MM.1S (cell line): ENCODE data around the gene ECE1.

Experiments
- DNase-seq: peaks from one replicate; pipeline ENCODE4 v3.0.0-alpha.2; 2015
- H2AFZ ChIP-seq: fragments of 300-600 bp; sonication (generic); 2 replicates; pipeline ENCODE4 v1.6.0; 2016; ENCODE audit warnings: antibody characterized with exemption, low read length
- H3F3A ChIP-seq: fragments of 300-600 bp; sonication (generic); 2 replicates; pipeline ENCODE4 v1.6.1; 2016; ENCODE audit warnings: mild to moderate bottlenecking, antibody characterized with exemption, low read length, moderate library complexity, mixed read lengths; ENCODE audit not compliant: insufficient read depth
- H3K27ac ChIP-seq: fragments of 300-600 bp; sonication (generic); 2 replicates; pipeline ENCODE4 v1.5.1; 2016; ENCODE audit warnings: mild to moderate bottlenecking, low read length
- H3K27me3 ChIP-seq: fragments of 300-600 bp; sonication (generic); replicated peaks from 2 replicates; pipeline ENCODE4 v1.6.0; 2016; ENCODE audit warnings: low read length; ENCODE audit not compliant: insufficient read depth
- H3K36me3 ChIP-seq: fragments of 300-600 bp; sonication (generic); replicated peaks from 2 replicates; pipeline ENCODE4 v1.6.1; 2016; ENCODE audit warnings: mild to moderate bottlenecking, low read length, mixed read lengths; ENCODE audit not compliant: insufficient read depth
- H3K4me1 ChIP-seq: fragments of 300-600 bp; sonication (generic); 2 replicates; pipeline ENCODE4 v1.6.1; 2016; ENCODE audit warnings: low read length, mixed read lengths
- H3K4me2 ChIP-seq: fragments of 300-600 bp; sonication (generic); 2 replicates; pipeline ENCODE4 v1.6.0; 2016; ENCODE audit warnings: low read depth, low read length
- H3K4me3 ChIP-seq: fragments of 300-600 bp; sonication (generic); 2 replicates; pipeline ENCODE4 v1.5.1; 2016; ENCODE audit warnings: low read length, mixed read lengths
- H3K79me2 ChIP-seq: fragments of 300-600 bp; sonication (generic); 2 replicates; pipeline ENCODE4 v1.6.1; 2016; ENCODE audit warnings: mixed run types, low read length, mixed read lengths
- H3K9ac ChIP-seq: fragments of 300-600 bp; sonication (generic); 2 replicates; pipeline ENCODE4 v1.6.1; 2016; ENCODE audit warnings: low read length, mixed read lengths
- H3K9me2 ChIP-seq: fragments of 300-600 bp; sonication (generic); replicated peaks from 2 replicates; pipeline ENCODE4 v1.6.1; 2016; ENCODE audit warnings: mild to moderate bottlenecking, low read length, mixed read lengths; ENCODE audit not compliant: insufficient read depth
- H3K9me3 ChIP-seq: fragments of 300-600 bp; sonication (generic); replicated peaks from 2 replicates; pipeline ENCODE4 v1.6.1; 2016; ENCODE audit warnings: mild to moderate bottlenecking, low read length, mixed read lengths; ENCODE audit not compliant: insufficient read depth
- H4K20me1 ChIP-seq: fragments of 300-600 bp; sonication (generic); 2 replicates; pipeline ENCODE4 v1.6.1; 2016; ENCODE audit warnings: mild to moderate bottlenecking, low read length, moderate library complexity, mixed read lengths; ENCODE audit not compliant: insufficient read depth
- CTCF ChIP-seq: fragments of 300-600 bp; sonication (generic); IDR thresholded peaks from 2 replicates; pipeline ENCODE4 v1.5.1; 2016; ENCODE audit warnings: antibody characterized with exemption, low read length, mixed read lengths
- EZH2 ChIP-seq: fragments of 300-600 bp; sonication (generic); optimal IDR thresholded peaks from 2 replicates; pipeline ENCODE3; 2017; ENCODE audit warnings: low read depth, mild to moderate bottlenecking, antibody characterized with exemption, low read length, mixed read lengths
- EZH2phosphoT487 ChIP-seq: fragments of 300-600 bp; sonication (generic); IDR thresholded peaks from 2 replicates; pipeline ENCODE4 v1.6.1; 2018; ENCODE audit warnings: antibody characterized with exemption, low read length

ECE1 gene

DNA sequence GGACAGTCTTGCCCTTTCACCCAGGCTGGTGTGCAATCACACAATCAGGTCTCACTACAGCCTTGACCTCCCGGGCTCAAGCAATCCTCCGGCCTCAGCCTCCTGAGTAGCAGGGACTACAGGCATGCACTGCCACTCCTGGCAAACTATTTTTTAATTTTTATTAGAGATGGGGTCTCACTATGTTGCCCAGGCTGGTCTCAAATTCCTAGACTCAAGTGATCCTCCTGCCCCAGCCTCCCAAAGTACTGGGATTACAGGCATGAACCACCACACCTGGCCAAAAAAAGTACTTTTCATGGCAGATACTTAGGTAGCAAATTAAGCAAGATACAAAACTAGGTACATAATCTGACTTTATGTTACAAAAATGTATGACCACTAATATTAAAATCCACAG, 121.8 kb downstream of the ECE1 start:
- Histone ChIP-seq H3F3A (no peaks in the 10 kb centered on the region), H3K4me3 (no peak overlapping the region), H3K4me2 (no peak overlapping the region), H3K79me2 (peaks cover 27% of the 10 kb centered on the region), H2AFZ (no peak overlapping the region), H3K4me1 (no peaks in the 10 kb centered on the region), H3K9me3 (no peaks in the 10 kb centered on the region), H3K27ac (no peak overlapping the region), H3K27me3 (no peaks in the 10 kb centered on the region), H3K9me2 (no peaks in the 10 kb centered on the region), H4K20me1 (no peaks in the 10 kb centered on the region; the same call in 1 of the 2 replicates), H3K36me3 (0 out of 2 replicates have a peak, but pooled peaks cover 4% of the 10 kb centered on the region), H3K9ac (no peak overlapping the region)
- no peak for TF ChIP-seq CTCF
- TF ChIP-seq EZH2phosphoT487: no peak
- no peak for TF ChIP-seq EZH2
- no peak for DNase-seq
